Neuronal stem cell (in vitro differentiated cells): ENCODE measurements around the gene RAD51B.

Source experiments
- DNase-seq: peaks from one replicate; pipeline ENCODE4 v3.0.0-alpha.2; 2013; ENCODE audit warnings: low spot score
- H2AFZ ChIP-seq: one replicate; pipeline ENCODE4 v1.6.1; 2013; ENCODE audit warnings: mild to moderate bottlenecking, low read length, inconsistent platforms
- H2AK5ac ChIP-seq: 2 replicates; pipeline ENCODE4 v1.6.1; 2013; ENCODE audit warnings: low read depth, mild to moderate bottlenecking, inconsistent platforms, low read length, moderate library complexity, mixed read lengths
- H2BK120ac ChIP-seq: 2 replicates; pipeline ENCODE4 v1.6.1; 2013; ENCODE audit warnings: low read depth, mild to moderate bottlenecking, inconsistent platforms, low read length, moderate library complexity, mixed read lengths
- H2BK12ac ChIP-seq: one replicate; pipeline ENCODE4 v1.6.1; 2013; ENCODE audit warnings: low read length, inconsistent platforms
- H2BK15ac ChIP-seq: 2 replicates; pipeline ENCODE4 v1.6.1; 2013; ENCODE audit warnings: mild to moderate bottlenecking, low read length, inconsistent platforms, mixed read lengths
- H2BK5ac ChIP-seq: one replicate; pipeline ENCODE4 v1.6.1; 2013; ENCODE audit warnings: inconsistent platforms, mild to moderate bottlenecking, low read length, moderate library complexity
- H3K14ac ChIP-seq: one replicate; pipeline ENCODE4 v1.6.1; 2013; ENCODE audit warnings: low read length, inconsistent platforms
- H3K18ac ChIP-seq: 2 replicates; pipeline ENCODE4 v1.6.1; 2013; ENCODE audit warnings: low read length, inconsistent platforms
- H3K23ac ChIP-seq: 2 replicates; pipeline ENCODE4 v1.6.1; 2013; ENCODE audit warnings: low read depth, mild to moderate bottlenecking, mixed read lengths, low read length, inconsistent platforms; ENCODE audit not compliant: poor library complexity
- H3K27ac ChIP-seq: replicated peaks from 3 replicates; pipeline ENCODE4 v1.5.1; 2013; ENCODE audit warnings: low read length, inconsistent platforms
- H3K27me3 ChIP-seq, 3 experiments: 2 replicates each; pipeline ENCODE4 v1.6.1; 2013; ENCODE audit warnings: low read length in 3 of 3, mild to moderate bottlenecking in 2 of 3, inconsistent platforms in 1 of 3, low read depth in 1 of 3, mixed read lengths in 1 of 3, moderate library complexity in 1 of 3; ENCODE audit not compliant: control insufficient read depth in 3 of 3, insufficient read depth in 3 of 3
- H3K36me3 ChIP-seq, 2 donors: replicated peaks in 1 of 2; 2 replicates each; pipeline ENCODE4 v1.6.1; 2013; ENCODE audit warnings: low read length in 2 of 2; ENCODE audit not compliant: control insufficient read depth in 2 of 2, insufficient read depth in 2 of 2
- H3K4ac ChIP-seq: 2 replicates; pipeline ENCODE4 v1.6.1; 2013; ENCODE audit warnings: inconsistent platforms, mild to moderate bottlenecking, low read length, moderate library complexity
- H3K4me1 ChIP-seq, 2 donors: 1 replicate in 1 of 2; 2 replicates in 1 of 2; pipeline ENCODE4 v1.6.1; 2013; ENCODE audit warnings: low read length in 2 of 2, low read depth in 1 of 2; ENCODE audit not compliant: control insufficient read depth in 2 of 2, insufficient read depth in 1 of 2
- H3K4me2 ChIP-seq: one replicate; pipeline ENCODE4 v1.6.1; 2013; ENCODE audit warnings: mild to moderate bottlenecking, low read length, inconsistent platforms; ENCODE audit not compliant: insufficient read depth, poor library complexity, severe bottlenecking
- H3K4me3 ChIP-seq, 2 donors: 2 replicates each; pipeline ENCODE4 v1.5.1; 2013; ENCODE audit warnings: low read length in 2 of 2, mild to moderate bottlenecking in 2 of 2, inconsistent platforms in 1 of 2, moderate library complexity in 1 of 2
- H3K79me1 ChIP-seq: one replicate; pipeline ENCODE4 v1.6.1; 2013; ENCODE audit warnings: low read depth, mild to moderate bottlenecking, inconsistent platforms, low read length, moderate library complexity
- H3K9ac ChIP-seq: one replicate; pipeline ENCODE4 v1.6.1; 2013; ENCODE audit warnings: mild to moderate bottlenecking, low read depth, low read length, inconsistent platforms; ENCODE audit not compliant: poor library complexity
- H3K9me3 ChIP-seq, 2 donors: replicated peaks in 1 of 2; 2 replicates each; pipeline versions ENCODE3 to v1.6.1; 2013; ENCODE audit warnings: low read length in 2 of 2, mild to moderate bottlenecking in 2 of 2, inconsistent platforms in 1 of 2, low read depth in 1 of 2, mixed read lengths in 1 of 2, moderate library complexity in 1 of 2; ENCODE audit not compliant: control insufficient read depth in 2 of 2, insufficient read depth in 1 of 2
- H4K8ac ChIP-seq: one replicate; pipeline ENCODE4 v1.6.1; 2013; ENCODE audit warnings: low read depth, mild to moderate bottlenecking, inconsistent platforms, low read length, moderate library complexity
- H4K91ac ChIP-seq: one replicate; pipeline ENCODE4 v1.6.1; 2013; ENCODE audit warnings: low read length, low read depth, mild to moderate bottlenecking, inconsistent platforms; ENCODE audit not compliant: poor library complexity
- WGBS, 2 donors: extraction: QIAGEN DNeasy Blood & Tissue Kit; methylation state at CpG; one replicate each; pipeline ENCODE4 v1.1.7; 2013; ENCODE audit warnings: missing lambda C conversion rate in 2 of 2, mixed read lengths in 1 of 2; ENCODE audit not compliant: insufficient read length in 2 of 2, insufficient replicate concordance in 1 of 2; ENCODE audit errors: extremely low coverage in 2 of 2; 5-methylcytosine and 5-hydroxymethylcytosine counted together

RAD51B gene

GRCh38 chr14:67782090-67782489, 37.5 kb upstream of the RAD51B start:
- no peak overlapping the region for H3K4ac ChIP-seq
- no peak overlapping the region for H3K18ac ChIP-seq
- no peak overlapping the region for H3K9ac ChIP-seq
- H3K36me3 ChIP-seq, result peaks cover 41 to 96% of the 10 kb centered on the region in 2 donors
- DNase-seq, result no peak
- no peak overlapping the region for H2AK5ac ChIP-seq
- H4K91ac ChIP-seq, result no peak overlapping the region
- no peak overlapping the region for H3K14ac ChIP-seq
- no peak overlapping the region for H2BK120ac ChIP-seq
- H3K4me1 ChIP-seq, result no peaks in the 10 kb centered on the region
- no peak overlapping the region for H3K23ac ChIP-seq
- H3K4me2 ChIP-seq, result no peak overlapping the region
- no peaks in the 10 kb centered on the region for H3K79me1 ChIP-seq
- H3K27ac ChIP-seq, result no peak overlapping the region
- H2BK12ac ChIP-seq, result no peak overlapping the region
- no peak overlapping the region for H3K4me3 ChIP-seq
- H3K27me3 ChIP-seq, result no peaks in the 10 kb centered on the region
- no peaks in the 10 kb centered on the region for H3K9me3 ChIP-seq
- no peak overlapping the region for H2BK5ac ChIP-seq
- H2BK15ac ChIP-seq, result no peak overlapping the region
- H4K8ac ChIP-seq, result no peak overlapping the region
- no CpG with 5 or more reads among the region's 3 CpGs for WGBS, 2 donors
- H2AFZ ChIP-seq, result no peak overlapping the region

DNA sequence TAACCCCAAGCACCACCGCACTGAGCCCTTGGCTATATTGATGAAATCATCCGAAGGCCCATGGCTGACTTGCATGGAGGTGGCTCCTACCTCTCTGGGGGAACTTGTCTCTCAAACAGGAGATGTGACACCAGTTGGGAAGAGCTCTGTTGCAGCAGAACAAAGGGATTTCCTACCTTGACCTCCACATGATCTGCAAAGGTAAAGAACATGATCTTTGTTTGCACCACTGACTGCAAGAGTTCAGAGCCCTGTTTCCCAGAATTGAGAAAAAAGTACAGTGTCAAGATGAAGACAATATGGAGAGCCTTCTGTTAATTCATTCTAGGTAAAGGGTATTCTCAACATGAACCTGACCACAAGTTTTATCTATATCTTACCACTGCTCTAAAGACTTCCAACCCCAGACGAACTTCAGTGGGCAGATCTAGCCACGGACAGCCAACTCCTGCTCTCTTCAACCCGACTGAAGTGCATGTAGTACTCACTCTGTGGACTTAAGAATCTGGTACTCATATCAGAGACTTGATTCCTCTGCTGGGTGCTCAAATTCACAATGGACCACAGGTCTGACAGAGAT, 35.2 kb upstream of the RAD51B start:
- Histone ChIP-seq H3K9me3 (no peaks in the 10 kb centered on the region), H3K27ac (no peak overlapping the region), H3K23ac (no peak overlapping the region), H3K4me3 (no peak overlapping the region), H2BK5ac (no peak overlapping the region), H3K27me3 (no peaks in the 10 kb centered on the region), H3K79me1 (no peaks in the 10 kb centered on the region), H2BK15ac (no peak overlapping the region), H2AK5ac (no peak overlapping the region), H3K4ac (no peak overlapping the region), H3K14ac (no peak overlapping the region), H3K4me1 (no peaks in the 10 kb centered on the region), H2AFZ (no peak overlapping the region), H3K9ac (no peak overlapping the region), H2BK12ac (no peak overlapping the region), H3K18ac (no peak overlapping the region), H4K91ac (no peak overlapping the region), H2BK120ac (no peak overlapping the region), H3K4me2 (no peak overlapping the region), H4K8ac (no peak overlapping the region), H3K36me3 (peaks cover 40 to 97% of the 10 kb centered on the region in 2 donors)
- no peak for DNase-seq
- no CpG with 5 or more reads among the region's 5 CpGs for WGBS, 2 donors

DNA sequence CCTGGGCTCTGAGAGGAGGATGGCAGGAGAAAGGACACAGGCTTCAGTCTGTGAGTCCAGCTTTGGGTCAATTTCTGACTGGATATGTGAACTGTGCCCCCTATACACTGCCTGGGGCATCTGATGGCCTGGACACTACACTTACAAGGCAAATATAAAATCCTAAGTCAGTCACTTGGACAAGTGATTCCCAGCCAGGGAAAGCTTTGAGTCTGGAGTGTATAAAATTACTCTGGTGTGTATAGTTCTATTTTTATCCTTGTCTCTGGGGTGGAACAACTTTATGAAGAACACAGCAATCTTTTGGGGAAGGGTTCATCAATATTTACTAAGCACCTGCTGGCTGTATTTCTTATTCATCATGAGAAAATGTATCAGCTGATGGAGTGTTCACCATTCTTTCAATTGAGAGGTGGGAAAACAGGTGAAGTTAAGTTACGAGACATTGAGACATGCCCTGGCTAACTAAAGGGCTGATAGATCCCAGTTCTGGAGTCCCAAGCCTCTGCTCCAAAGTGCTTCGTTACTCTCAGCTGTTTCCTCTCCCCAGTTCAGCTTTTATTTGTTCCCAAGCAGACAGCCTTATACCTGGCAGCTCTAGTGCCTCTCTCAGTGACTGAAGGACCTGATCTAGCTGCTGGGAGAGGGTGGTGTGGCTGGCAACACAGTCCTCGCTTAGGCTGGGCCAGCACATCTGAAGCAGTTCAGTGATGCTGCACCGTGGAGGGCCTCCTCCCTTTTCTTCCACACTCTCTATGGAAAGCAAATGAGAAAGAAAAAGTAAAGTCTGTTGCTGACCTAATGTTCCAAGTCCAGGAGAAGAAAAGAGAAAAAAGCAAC, 34.1 kb upstream of the RAD51B start:
- DNase-seq, result no peak

GRCh38 chr14:67787673-67788072, 31.9 kb upstream of the RAD51B start:
- Histone ChIP-seq H2BK12ac (no peak overlapping the region), H2AK5ac (no peak overlapping the region), H3K4me2 (no peak overlapping the region), H3K4me3 (no peak overlapping the region), H3K23ac (no peak overlapping the region), H3K4ac (no peak overlapping the region), H3K36me3 (peaks cover 35 to 96% of the 10 kb centered on the region in 2 donors), H2BK15ac (no peak overlapping the region), H3K79me1 (no peaks in the 10 kb centered on the region), H3K14ac (no peak overlapping the region), H3K27me3 (no peaks in the 10 kb centered on the region), H4K91ac (no peak overlapping the region), H3K9me3 (no peaks in the 10 kb centered on the region), H3K27ac (no peak overlapping the region), H2BK5ac (no peak overlapping the region), H2BK120ac (no peak overlapping the region), H4K8ac (no peak overlapping the region), H3K18ac (no peak overlapping the region), H3K4me1 (no peaks in the 10 kb centered on the region), H3K9ac (no peak overlapping the region), H2AFZ (no peak overlapping the region)
- no peak for DNase-seq
- WGBS, 2 donors, result no CpG with 5 or more reads among the region's 1 CpG

More for the DNA sequence above, 34.1 kb upstream of the RAD51B start:
- Histone ChIP-seq H3K36me3 (peaks cover 41 to 100% of the 10 kb centered on the region in 2 donors), H4K8ac (no peak overlapping the region), H3K4me1 (no peaks in the 10 kb centered on the region), H2AK5ac (no peak overlapping the region), H3K9ac (no peak overlapping the region), H3K14ac (no peak overlapping the region), H3K27me3 (no peaks in the 10 kb centered on the region), H3K79me1 (no peaks in the 10 kb centered on the region), H3K4me2 (no peak overlapping the region), H2BK5ac (no peak overlapping the region), H3K4me3 (no peak overlapping the region), H3K4ac (no peak overlapping the region), H3K9me3 (no peaks in the 10 kb centered on the region), H3K18ac (no peak overlapping the region), H2BK12ac (no peak overlapping the region), H2BK15ac (no peak overlapping the region), H3K23ac (no peak overlapping the region), H3K27ac (no peak overlapping the region), H4K91ac (no peak overlapping the region), H2AFZ (no peak overlapping the region), H2BK120ac (no peak overlapping the region)
- no CpG with 5 or more reads among the region's 4 CpGs for WGBS, 2 donors
